Vagina (tissue), 2 donors: ENCODE data around the gene MALRD1.

ENCODE experiments used
- CTCF ChIP-seq, 3 experiments: fragments of 450-650 bp in 2 of 3; fragments of 200-600 bp in 1 of 3; sonication (generic) in 1 of 3; IDR thresholded peaks; one replicate each; pipeline ENCODE4 v1.5.1; 2017 to 2019; ENCODE audit warnings: antibody characterized with exemption in 3 of 3, mild to moderate bottlenecking in 2 of 3, moderate library complexity in 2 of 3
- POLR2A ChIP-seq, 2 donors: fragments of 450-650 bp; IDR thresholded peaks; one replicate each; pipeline ENCODE4 v1.6.1; 2017; ENCODE audit warnings: antibody characterized with exemption in 2 of 2, mild to moderate bottlenecking in 2 of 2, moderate library complexity in 2 of 2
- POLR2AphosphoS5 ChIP-seq, 2 donors: sonication (generic); formaldehyde crosslinking; IDR thresholded peaks; one replicate each; pipeline ENCODE4 v1.9.0; 2017; ENCODE audit warnings: antibody characterized with exemption in 2 of 2, mild to moderate bottlenecking in 2 of 2, low read depth in 1 of 2; ENCODE audit not compliant: insufficient read depth in 1 of 2

- TF ChIP-seq CTCF (IDR thresholded peaks at IDR 0.05) (no peak), POLR2A (IDR thresholded peaks at IDR 0.05) (no peak), POLR2AphosphoS5 (IDR thresholded peaks at IDR 0.05; ENCODE audit: insufficient read depth in 1 of 2, low read depth in 1 of 2) (no peak)
Observed at GRCh38 chr10:19316204-19316870, 267.7 kb downstream of the MALRD1 start.
